Measurements from ENCODE around the gene SLC25A38. TPM values are rescaled to one million over a fixed set of nuclear protein-coding genes. Genes with fewer than 3 reads are reported as not detected.

The SLC25A38 gene
- total RNA-seq, 1 experiment from 2014 or later = 24.1 TPM

GRCh38 chr3:39433642-39434041, 50.5 kb downstream of the SLC25A38 start:
- no peak for DNase-seq (ENCODE audit: low spot score)

GRCh38 chr3:39434574-39434973, 51.4 kb downstream of the SLC25A38 start:
- no peak for DNase-seq (ENCODE audit: low spot score)

GRCh38 chr3:39435006-39435748, 52.0 kb downstream of the SLC25A38 start:
- DNase-seq (ENCODE audit: low spot score) = no peak

DNA sequence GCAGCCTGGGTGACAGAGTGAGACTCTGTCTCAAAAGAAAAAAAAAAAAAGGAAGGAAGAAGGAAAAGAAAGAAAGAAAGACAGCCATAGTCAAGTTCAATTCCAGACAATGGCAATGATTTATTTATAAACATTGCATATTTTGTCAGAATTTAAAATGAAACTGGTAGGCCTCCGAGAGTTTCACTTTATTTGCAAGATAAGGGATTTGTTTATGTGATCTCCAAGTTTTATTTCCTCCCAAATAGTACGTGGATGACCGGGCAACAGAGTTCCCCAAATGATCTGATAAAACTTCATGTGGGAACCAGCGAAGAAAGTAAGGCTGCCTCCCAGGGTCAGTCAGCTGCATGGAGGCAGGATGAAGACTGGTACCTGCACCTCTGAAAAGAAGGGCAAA, 55.7 kb downstream of the SLC25A38 start:
- DNase-seq (ENCODE audit: low spot score) = no peak

DNA sequence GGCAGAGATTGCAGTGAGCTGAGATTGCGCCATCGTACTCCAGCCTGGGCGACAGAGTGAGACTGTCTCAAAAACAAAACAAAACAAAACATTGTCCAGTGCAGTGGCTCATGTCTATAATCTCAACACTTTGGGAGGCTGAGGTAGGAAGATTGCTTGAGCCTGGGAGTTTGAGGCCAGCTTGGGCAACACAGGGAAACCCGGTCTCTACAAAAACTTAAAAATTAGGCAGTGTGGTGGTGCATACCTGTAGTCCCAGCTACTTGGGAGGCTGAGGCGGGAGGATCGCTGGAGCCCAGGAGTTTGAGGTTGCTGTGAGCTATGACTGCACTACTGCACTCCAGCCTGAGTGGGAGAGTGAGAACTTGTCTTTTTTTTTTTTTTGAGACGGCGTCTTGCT, 57.1 kb downstream of the SLC25A38 start:
- DNase-seq (ENCODE audit: low spot score) = no peak

DNA sequence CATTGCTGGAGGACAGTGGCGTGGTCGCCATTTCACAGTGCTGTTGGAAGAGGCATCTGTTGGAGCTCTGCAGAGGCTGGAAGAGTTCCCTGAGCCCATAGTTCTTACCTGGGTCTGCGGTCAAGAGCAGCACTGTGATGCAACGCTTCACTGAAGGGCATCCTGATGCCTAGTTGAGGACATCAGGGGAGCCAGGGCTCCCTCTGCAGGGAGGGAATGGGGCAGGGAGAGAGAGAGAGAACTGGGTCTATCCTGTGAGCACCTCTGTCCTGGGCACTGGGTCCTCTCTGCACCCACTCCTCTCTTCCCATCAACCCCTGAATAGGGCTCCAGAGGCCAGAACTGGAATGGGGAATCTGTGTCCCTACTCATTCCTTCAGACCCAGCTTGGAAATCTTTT, 60.4 kb downstream of the SLC25A38 start:
- peak; percentile 1 for DNase-seq (ENCODE audit: low spot score)

DNA sequence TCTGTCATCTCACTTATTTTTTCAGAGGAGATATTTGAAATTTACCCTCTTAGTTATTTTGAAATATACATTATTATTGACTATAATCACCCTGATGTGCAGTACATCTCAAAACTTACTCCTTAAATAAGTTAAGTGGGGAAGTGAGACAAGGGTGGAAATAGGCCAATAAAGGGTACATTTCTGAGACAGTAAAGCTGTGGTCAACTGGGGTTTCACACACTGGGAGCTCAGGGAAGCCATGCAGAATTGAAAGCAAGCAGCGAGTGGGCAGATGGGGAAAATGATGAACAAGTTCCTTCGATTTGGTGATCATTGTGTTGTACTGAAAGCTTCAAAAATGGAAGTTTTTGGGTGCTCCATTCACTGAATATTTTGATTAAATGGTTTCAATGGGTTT, 62.8 kb downstream of the SLC25A38 start:
- DNase-seq (ENCODE audit: low spot score) = no peak

DNA sequence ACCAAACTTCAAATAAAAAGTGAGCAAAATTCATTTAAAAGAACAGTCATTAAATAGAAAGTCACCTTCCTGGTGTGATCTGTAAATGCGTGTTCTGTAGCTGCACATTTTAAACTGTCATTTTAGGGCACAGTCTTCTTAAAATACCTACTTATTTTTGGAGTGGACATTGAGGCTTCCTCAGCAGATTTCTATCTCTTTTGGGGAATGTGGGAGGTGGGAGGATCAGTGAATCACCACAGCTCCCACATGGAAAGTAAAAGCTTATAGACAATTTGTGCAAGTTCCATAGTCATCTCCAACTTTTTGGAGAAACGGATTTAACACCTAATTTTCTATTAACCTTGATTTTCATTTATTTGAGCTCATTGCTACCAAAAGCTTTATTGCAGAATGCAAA, 63.3 kb downstream of the SLC25A38 start:
- no peak for DNase-seq (ENCODE audit: low spot score)

Small RNAs within 50 kb of the gene (small RNA-seq; reads per million reads assigned to genes)
- gene SNORA6 (not detected), gene SNORA62 (not detected)

Other genes starting within 250 kb of the SLC25A38 start
- gene CSRNP1, start 229.8 kb upstream of the SLC25A38 start, total RNA-seq (2014; rRNA removed; shearing (Covaris generic)) = 53.6 and 55.3 TPM in 2 replicates
- not detected in 2 replicates for gene XIRP1, start 190.8 kb upstream of the SLC25A38 start, total RNA-seq (2014; rRNA removed; shearing (Covaris generic))
- gene CX3CR1, start 103.3 kb upstream of the SLC25A38 start, total RNA-seq (2014; rRNA removed; shearing (Covaris generic)) = not detected in 2 replicates
- gene CCR8, start 53.7 kb upstream of the SLC25A38 start, total RNA-seq (2014; rRNA removed; shearing (Covaris generic)) = not detected in 2 replicates
- 1,278 and 1,405 TPM in 2 replicates for gene RPSA, start 23.4 kb downstream of the SLC25A38 start, total RNA-seq (2014; rRNA removed; shearing (Covaris generic))
- not detected in 2 replicates for gene MOBP, start 84.3 kb downstream of the SLC25A38 start, total RNA-seq (2014; rRNA removed; shearing (Covaris generic))